ENCODE measurements around the gene KCNJ6.

Gene KCNJ6

DNA sequence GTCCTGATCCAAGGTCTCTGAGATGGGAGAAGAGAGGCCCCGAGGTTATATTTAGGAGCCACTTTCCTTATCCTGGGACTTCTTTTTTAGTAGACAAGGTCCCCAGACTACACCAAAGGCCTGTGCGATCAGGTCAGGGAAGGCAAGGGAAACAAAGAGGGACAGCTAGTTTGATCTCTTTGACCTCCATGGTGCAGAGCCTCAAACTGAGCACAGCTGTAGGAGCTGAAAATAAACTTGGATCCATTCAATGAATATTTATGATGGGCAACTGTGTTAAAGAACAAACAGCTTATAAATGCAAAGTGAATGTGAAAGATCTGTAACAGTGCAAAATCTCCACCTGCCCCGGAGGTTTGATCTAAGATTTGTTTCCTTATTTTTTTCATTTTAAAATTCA is 293.1 kb downstream of the KCNJ6 start:
- no peak for TF ChIP-seq LEF1 (IDR thresholded peaks at IDR 0.05; ENCODE audit: borderline replicate concordance)
- no peak for TF ChIP-seq NFRKB (IDR thresholded peaks at IDR 0.05)
- no peak for TF ChIP-seq FOXA1 (IDR thresholded peaks at IDR 0.05)
- TF ChIP-seq HDGF (IDR thresholded peaks at IDR 0.05; ENCODE audit: borderline replicate concordance): no peak
- no peak for TF ChIP-seq ELF4 (IDR thresholded peaks at IDR 0.05)
- TF ChIP-seq SUZ12 (IDR thresholded peaks at IDR 0.05): no peak
- no peak for TF ChIP-seq SP1 (IDR thresholded peaks at IDR 0.05)
- TF ChIP-seq BHLHE40 (IDR thresholded peaks at IDR 0.05; ENCODE audit: borderline replicate concordance): no peak
- no peak for TF ChIP-seq ARNT (IDR thresholded peaks at IDR 0.05)
- no peak for TF ChIP-seq ZNF384 (IDR thresholded peaks at IDR 0.05)
- no peak for TF ChIP-seq CTBP1 (IDR thresholded peaks at IDR 0.05; ENCODE audit: borderline replicate concordance)
- TF ChIP-seq, protein P1, sequence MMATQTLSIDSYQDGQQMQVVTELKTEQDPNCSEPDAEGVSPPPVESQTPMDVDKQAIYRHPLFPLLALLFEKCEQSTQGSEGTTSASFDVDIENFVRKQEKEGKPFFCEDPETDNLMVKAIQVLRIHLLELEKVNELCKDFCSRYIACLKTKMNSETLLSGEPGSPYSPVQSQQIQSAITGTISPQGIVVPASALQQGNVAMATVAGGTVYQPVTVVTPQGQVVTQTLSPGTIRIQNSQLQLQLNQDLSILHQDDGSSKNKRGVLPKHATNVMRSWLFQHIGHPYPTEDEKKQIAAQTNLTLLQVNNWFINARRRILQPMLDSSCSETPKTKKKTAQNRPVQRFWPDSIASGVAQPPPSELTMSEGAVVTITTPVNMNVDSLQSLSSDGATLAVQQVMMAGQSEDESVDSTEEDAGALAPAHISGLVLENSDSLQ (IDR thresholded peaks at IDR 0.05): no peak
- TF ChIP-seq FOXK2 (IDR thresholded peaks at IDR 0.05): no peak
- no peak for TF ChIP-seq TARDBP (IDR thresholded peaks at IDR 0.05)
- no peak for TF ChIP-seq L3MBTL2 (conservative IDR thresholded peaks at IDR 0.05)
- no peak for TF ChIP-seq FOXM1 (IDR thresholded peaks at IDR 0.05; ENCODE audit: borderline replicate concordance)
- ChIA-PET CTCF (no interaction called here), POLR2A (no interaction called here)

GRCh38 chr21:37622755-37623154 is 293.5 kb downstream of the KCNJ6 start:
- TF ChIP-seq CTBP1 (IDR thresholded peaks at IDR 0.05; ENCODE audit: borderline replicate concordance) (no peak), SUZ12 (IDR thresholded peaks at IDR 0.05) (no peak), TARDBP (IDR thresholded peaks at IDR 0.05) (no peak), HDGF (IDR thresholded peaks at IDR 0.05; ENCODE audit: borderline replicate concordance) (no peak), FOXK2 (IDR thresholded peaks at IDR 0.05) (no peak), LEF1 (IDR thresholded peaks at IDR 0.05; ENCODE audit: borderline replicate concordance) (no peak), ELF4 (IDR thresholded peaks at IDR 0.05) (no peak), BHLHE40 (IDR thresholded peaks at IDR 0.05; ENCODE audit: borderline replicate concordance) (no peak), ZNF384 (IDR thresholded peaks at IDR 0.05) (no peak), ARNT (IDR thresholded peaks at IDR 0.05) (no peak), L3MBTL2 (conservative IDR thresholded peaks at IDR 0.05) (no peak), FOXM1 (IDR thresholded peaks at IDR 0.05; ENCODE audit: borderline replicate concordance) (no peak), SP1 (IDR thresholded peaks at IDR 0.05) (no peak), FOXA1 (IDR thresholded peaks at IDR 0.05) (no peak), NFRKB (IDR thresholded peaks at IDR 0.05) (no peak)
- TF ChIP-seq, protein P1 (IDR thresholded peaks at IDR 0.05): no peak
- CTCF ChIA-PET: no interaction called here
- POLR2A ChIA-PET: no interaction called here
- no peak for DNase-seq (ENCODE audit: extremely low spot score)

More for the DNA sequence above, 293.1 kb downstream of the KCNJ6 start:
- DNase-seq (ENCODE audit: extremely low spot score): no peak

- ChIA-PET CTCF (no interaction called here), POLR2A (no interaction called here)
- TF ChIP-seq ARNT (IDR thresholded peaks at IDR 0.05) (no peak), HDGF (IDR thresholded peaks at IDR 0.05; ENCODE audit: borderline replicate concordance) (no peak), TARDBP (IDR thresholded peaks at IDR 0.05) (no peak), LEF1 (IDR thresholded peaks at IDR 0.05; ENCODE audit: borderline replicate concordance) (no peak), ZNF384 (IDR thresholded peaks at IDR 0.05) (no peak), SUZ12 (IDR thresholded peaks at IDR 0.05) (no peak), SP1 (IDR thresholded peaks at IDR 0.05) (no peak), FOXM1 (IDR thresholded peaks at IDR 0.05; ENCODE audit: borderline replicate concordance) (no peak), NFRKB (IDR thresholded peaks at IDR 0.05) (no peak), BHLHE40 (IDR thresholded peaks at IDR 0.05; ENCODE audit: borderline replicate concordance) (no peak), ELF4 (IDR thresholded peaks at IDR 0.05) (no peak), CTBP1 (IDR thresholded peaks at IDR 0.05; ENCODE audit: borderline replicate concordance) (no peak), FOXA1 (IDR thresholded peaks at IDR 0.05) (no peak), L3MBTL2 (conservative IDR thresholded peaks at IDR 0.05) (no peak), FOXK2 (IDR thresholded peaks at IDR 0.05) (no peak)
- TF ChIP-seq, protein P1 (IDR thresholded peaks at IDR 0.05): no peak
- no peak for DNase-seq (ENCODE audit: extremely low spot score)
Measured at GRCh38 chr21:37620401-37620800, 295.9 kb downstream of the KCNJ6 start.

- no peak for DNase-seq (ENCODE audit: extremely low spot score)
- TF ChIP-seq NFRKB (IDR thresholded peaks at IDR 0.05) (no peak), FOXK2 (IDR thresholded peaks at IDR 0.05) (no peak), ZNF384 (IDR thresholded peaks at IDR 0.05) (no peak), SUZ12 (IDR thresholded peaks at IDR 0.05) (no peak), HDGF (IDR thresholded peaks at IDR 0.05; ENCODE audit: borderline replicate concordance) (no peak), FOXA1 (IDR thresholded peaks at IDR 0.05) (no peak), SP1 (IDR thresholded peaks at IDR 0.05) (no peak), L3MBTL2 (conservative IDR thresholded peaks at IDR 0.05) (no peak)
- TF ChIP-seq, protein P1 (IDR thresholded peaks at IDR 0.05): no peak
- CTCF ChIA-PET: no interaction called here
- POLR2A ChIA-PET: no interaction called here
Measured at GRCh38 chr21:37619464-37619974, 296.7 kb downstream of the KCNJ6 start.

DNA sequence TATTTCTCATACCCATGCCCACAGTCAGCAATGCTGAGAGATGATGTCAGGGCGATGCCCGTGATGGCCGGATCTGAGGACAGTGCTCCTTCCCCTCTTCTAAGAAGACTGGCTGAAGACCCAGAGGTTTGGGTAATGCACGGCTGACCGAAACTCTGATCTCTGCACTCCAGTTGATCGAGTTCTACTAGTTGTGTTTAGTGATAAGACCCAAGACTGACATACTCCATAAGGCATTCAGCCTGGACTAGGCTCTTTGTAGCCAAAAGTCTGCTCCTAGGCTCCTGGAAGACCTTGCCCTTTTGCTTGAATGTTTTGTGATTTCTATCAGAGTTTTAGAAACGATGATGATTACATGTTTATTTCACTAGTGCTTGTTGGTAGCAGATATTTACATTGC is 298.2 kb downstream of the KCNJ6 start:
- TF ChIP-seq CTBP1 (IDR thresholded peaks at IDR 0.05; ENCODE audit: borderline replicate concordance): no peak
- TF ChIP-seq SP1 (IDR thresholded peaks at IDR 0.05): no peak
- TF ChIP-seq ELF4 (IDR thresholded peaks at IDR 0.05): no peak
- no peak for TF ChIP-seq L3MBTL2 (conservative IDR thresholded peaks at IDR 0.05)
- TF ChIP-seq NFRKB (IDR thresholded peaks at IDR 0.05): no peak
- no peak for TF ChIP-seq ARNT (IDR thresholded peaks at IDR 0.05)
- TF ChIP-seq, protein P1 (IDR thresholded peaks at IDR 0.05): no peak
- no peak for TF ChIP-seq SUZ12 (IDR thresholded peaks at IDR 0.05)
- TF ChIP-seq HDGF (IDR thresholded peaks at IDR 0.05; ENCODE audit: borderline replicate concordance): no peak
- ChIA-PET POLR2A (no interaction called here), CTCF (no interaction called here)
- DNase-seq (ENCODE audit: extremely low spot score): no peak

Data from HEK293T (cell line).